Cardiac muscle cell (in vitro differentiated cells and primary cell): ENCODE measurements around the gene TEX38. TPM values are rescaled to one million over a fixed set of nuclear protein-coding genes. Genes with fewer than 3 reads are reported as not detected.
"Not testable (repeated sequence)": the region's sequence is repeated elsewhere in the genome, so short reads cannot be mapped to it uniquely, and the experiment has no call there.

ENCODE experiments used
- DNase-seq, 2 donors: peaks; one replicate each; pipeline versions ENCODE4 v3.0.0 to v3.0.0-alpha.2; 2010 to 2017; ENCODE audit warnings: low read depth in 1 of 2, low spot score in 1 of 2
- H3K27ac ChIP-seq: fragments of 200-600 bp; sonication (generic); 2 replicates; pipeline ENCODE4 v1.5.1; 2016
- H3K27me3 ChIP-seq: fragments of 200-600 bp; sonication (generic); 2 replicates; pipeline ENCODE4 v1.6.0; 2016; ENCODE audit warnings: control low read depth
- H3K36me3 ChIP-seq: fragments of 200-600 bp; sonication (generic); 2 replicates; pipeline ENCODE4 v1.5.1; 2016; ENCODE audit warnings: control low read depth
- H3K4me1 ChIP-seq: fragments of 200-600 bp; sonication (generic); 2 replicates; pipeline ENCODE4 v1.8.1; 2017; ENCODE audit warnings: low read depth, mild to moderate bottlenecking, mixed run types
- H3K4me3 ChIP-seq: fragments of 200-600 bp; sonication (generic); 2 replicates; pipeline ENCODE4 v1.5.1; 2016; ENCODE audit warnings: mild to moderate bottlenecking
- H3K9me3 ChIP-seq: fragments of 200-600 bp; sonication (generic); 2 replicates; pipeline ENCODE4 v1.5.1; 2017; ENCODE audit warnings: low read depth, mild to moderate bottlenecking, control low read depth
- CTCF ChIP-seq: IDR thresholded peaks from 2 replicates; pipeline ENCODE4 v1.5.1; 2012; ENCODE audit warnings: low read depth, mild to moderate bottlenecking, low read length
- polyA plus RNA-seq: library from polyadenylated mRNA; unstranded; fragments of >200 nt; fragmentation: Nextera tagmentation; extraction: Ambion mirVana; gene quantifications from 2 replicates; pipeline ENCODE4 v1.2.1, GENCODE V29; 2016
- total RNA-seq: library from RNA; depleted of rRNA; stranded (reverse); fragments of >200 nt; gene quantifications from 2 replicates; pipeline ENCODE4 v1.2.3, GENCODE V29; 2016

TEX38 gene
- total and polyA plus RNA-seq, 2 experiments from 2014 or later: 1.2 to 1.4 TPM

DNA sequence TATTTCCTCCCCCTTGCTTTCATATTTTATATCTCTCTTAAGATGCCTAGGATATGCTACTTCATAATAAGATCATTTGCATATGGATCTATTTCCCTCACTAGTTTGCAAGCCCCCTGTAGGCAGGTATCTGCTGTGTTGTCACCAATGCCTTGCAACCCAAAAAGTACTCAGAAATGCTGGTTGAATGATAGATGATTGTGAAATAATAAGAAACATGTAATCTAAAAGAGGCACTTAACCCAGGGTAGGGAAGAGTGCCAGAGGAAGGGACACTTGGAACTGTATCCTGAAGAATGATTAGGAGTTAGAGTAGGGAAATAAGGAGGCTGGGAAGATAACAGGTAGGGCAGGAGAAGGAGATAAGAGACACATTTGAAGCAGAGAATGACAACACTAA lies 15.8 kb upstream of the TEX38 start:
- no peak overlapping the region for H3K27ac ChIP-seq
- no peaks in the 10 kb centered on the region for H3K27me3 ChIP-seq
- no peak for TF ChIP-seq CTCF
- H3K4me3 ChIP-seq: no peak overlapping the region
- H3K4me1 ChIP-seq: no peaks in the 10 kb centered on the region
- no peaks in the 10 kb centered on the region for H3K9me3 ChIP-seq
- DNase-seq: no peak
- H3K36me3 ChIP-seq: peaks cover 24% of the 10 kb centered on the region

DNA sequence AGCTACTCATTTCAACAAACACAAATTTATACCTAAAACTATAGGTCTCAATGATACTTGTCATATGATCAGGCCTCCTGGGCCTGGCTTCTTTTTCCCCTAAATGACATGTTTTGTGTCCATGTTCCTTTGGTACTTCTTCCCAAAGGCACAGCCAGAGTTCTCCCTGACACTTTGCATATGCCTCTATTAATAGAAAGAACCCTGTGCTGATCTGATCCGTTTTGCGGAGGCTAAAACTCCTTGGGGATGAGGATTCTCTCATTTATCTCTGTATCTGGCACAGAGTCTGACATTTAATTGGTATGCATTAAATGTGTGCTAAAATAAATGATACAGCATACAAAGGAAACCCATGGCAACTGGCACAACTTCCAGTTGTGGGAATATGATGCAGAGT lies 15.0 kb upstream of the TEX38 start:
- peaks cover 24% of the 10 kb centered on the region for H3K36me3 ChIP-seq
- no peaks in the 10 kb centered on the region for H3K9me3 ChIP-seq
- H3K27ac ChIP-seq: no peak overlapping the region
- no peak for DNase-seq
- TF ChIP-seq CTCF: no peak
- no peaks in the 10 kb centered on the region for H3K27me3 ChIP-seq
- no peak overlapping the region for H3K4me3 ChIP-seq
- no peaks in the 10 kb centered on the region for H3K4me1 ChIP-seq

GRCh38 chr1:46657775-46658174 lies 13.9 kb upstream of the TEX38 start:
- Histone ChIP-seq H3K27me3 (no peaks in the 10 kb centered on the region), H3K36me3 (peaks cover 20% of the 10 kb centered on the region), H3K4me3 (no peak overlapping the region), H3K9me3 (no peaks in the 10 kb centered on the region), H3K4me1 (no peaks in the 10 kb centered on the region), H3K27ac (no peak overlapping the region)
- DNase-seq: no peak
- no peak for TF ChIP-seq CTCF

DNA sequence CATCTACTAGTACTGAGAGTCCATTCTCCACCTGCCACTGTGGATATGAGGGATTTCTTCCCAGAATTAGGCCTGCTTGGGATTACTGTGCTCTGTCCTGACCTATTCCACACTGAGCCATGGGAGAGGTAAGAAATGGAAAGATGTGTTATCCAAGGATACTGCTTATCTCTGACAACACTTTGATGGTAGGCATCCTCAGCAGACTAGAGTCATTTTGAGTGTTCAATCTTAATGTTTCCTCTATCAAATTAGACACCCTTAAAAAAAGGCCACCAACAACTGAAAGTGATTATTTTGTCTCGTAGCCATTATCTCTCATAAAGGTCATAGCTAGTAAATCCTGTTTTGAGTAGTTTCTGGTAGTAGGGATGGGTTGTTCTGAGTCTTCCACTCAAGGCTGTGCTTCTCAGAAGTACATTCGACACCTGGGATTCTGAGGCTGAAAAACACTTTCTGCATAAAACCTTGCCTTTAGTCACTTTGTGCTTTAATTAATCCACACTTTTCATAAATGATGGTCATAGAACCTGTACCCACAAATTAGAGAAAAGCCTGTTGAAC lies 12.3 kb upstream of the TEX38 start:
- H3K36me3 ChIP-seq: peaks cover 29% of the 10 kb centered on the region
- no peaks in the 10 kb centered on the region for H3K27me3 ChIP-seq
- H3K27ac ChIP-seq: no peak overlapping the region
- no peaks in the 10 kb centered on the region for H3K9me3 ChIP-seq
- H3K4me1 ChIP-seq: no peaks in the 10 kb centered on the region
- no peak for TF ChIP-seq CTCF
- DNase-seq: no peak
- no peak overlapping the region for H3K4me3 ChIP-seq

DNA sequence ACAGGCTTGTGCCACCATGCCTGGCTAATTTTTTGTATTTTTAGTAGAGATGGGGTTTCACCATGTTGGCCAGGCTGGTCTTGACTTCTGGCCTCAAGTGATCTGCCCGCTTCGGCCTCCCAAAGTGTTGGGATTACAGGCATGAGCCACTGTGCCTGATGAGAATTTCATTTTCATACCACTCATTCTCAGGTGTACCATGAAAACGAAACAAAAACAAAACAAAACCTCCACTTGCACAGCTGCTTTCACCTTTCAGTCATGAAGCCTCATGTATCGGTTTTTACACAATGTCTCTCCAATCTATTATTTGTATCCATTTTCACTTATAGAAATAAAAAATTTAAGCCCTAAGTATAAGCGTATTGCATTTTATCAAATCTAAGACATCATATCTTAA lies 11.5 kb upstream of the TEX38 start:
- DNase-seq, H3K4me3 ChIP-seq, H3K4me1 ChIP-seq, H3K27me3 ChIP-seq, H3K9me3 ChIP-seq, H3K27ac ChIP-seq: not testable (repeated sequence)
- peaks cover 33% of the 10 kb centered on the region for H3K36me3 ChIP-seq

DNA sequence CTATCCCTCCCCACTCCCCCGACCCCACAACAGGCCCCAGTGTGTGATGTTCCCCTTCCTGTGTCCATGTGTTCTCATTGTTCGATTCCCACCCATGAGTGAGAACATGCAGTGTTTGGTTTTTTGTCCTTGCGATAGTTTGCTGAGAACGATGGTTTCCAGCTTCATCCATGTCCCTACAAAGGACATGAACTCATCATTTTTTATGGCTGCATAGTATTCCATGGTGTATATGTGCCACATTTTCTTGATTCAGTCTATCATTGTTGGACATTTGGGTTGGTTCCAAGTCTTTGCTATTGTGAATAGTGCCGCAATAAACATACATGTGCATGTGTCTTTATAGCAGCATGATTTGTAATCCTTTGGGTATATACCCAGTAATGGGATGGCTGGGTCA lies 8.7 kb upstream of the TEX38 start:
- H3K27me3 ChIP-seq, DNase-seq, H3K4me3 ChIP-seq, H3K27ac ChIP-seq, H3K4me1 ChIP-seq, H3K9me3 ChIP-seq: not testable (repeated sequence)
- H3K36me3 ChIP-seq: peaks cover 22% of the 10 kb centered on the region

DNA sequence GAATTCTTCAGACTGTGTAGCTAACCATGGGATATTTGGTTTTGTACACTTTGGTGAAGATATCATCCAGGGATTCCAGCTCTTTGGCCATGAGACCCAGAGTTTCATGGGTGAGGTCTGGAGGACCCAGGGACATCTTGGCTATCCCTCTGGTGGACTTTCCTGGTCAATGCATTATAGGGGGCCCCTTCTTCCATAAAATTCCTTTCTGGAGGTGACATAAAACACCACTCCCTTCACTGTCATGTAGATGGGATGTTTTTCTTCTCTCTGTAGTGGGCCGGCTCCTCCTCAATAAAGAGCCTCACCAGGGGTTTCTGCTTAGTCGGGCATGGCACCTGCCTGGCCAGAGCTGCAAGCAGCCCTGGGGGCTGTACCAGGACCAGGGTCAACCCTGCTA lies 5.7 kb upstream of the TEX38 start:
- H3K4me3 ChIP-seq: no peak overlapping the region
- no peak for TF ChIP-seq CTCF
- peaks cover 18% of the 10 kb centered on the region for H3K36me3 ChIP-seq
- no peaks in the 10 kb centered on the region for H3K27me3 ChIP-seq
- H3K4me1 ChIP-seq: no peaks in the 10 kb centered on the region
- no peaks in the 10 kb centered on the region for H3K9me3 ChIP-seq
- no peak overlapping the region for H3K27ac ChIP-seq
- DNase-seq: no peak
